ENCODE results near the gene DTHD1.

DTHD1 gene

DNA sequence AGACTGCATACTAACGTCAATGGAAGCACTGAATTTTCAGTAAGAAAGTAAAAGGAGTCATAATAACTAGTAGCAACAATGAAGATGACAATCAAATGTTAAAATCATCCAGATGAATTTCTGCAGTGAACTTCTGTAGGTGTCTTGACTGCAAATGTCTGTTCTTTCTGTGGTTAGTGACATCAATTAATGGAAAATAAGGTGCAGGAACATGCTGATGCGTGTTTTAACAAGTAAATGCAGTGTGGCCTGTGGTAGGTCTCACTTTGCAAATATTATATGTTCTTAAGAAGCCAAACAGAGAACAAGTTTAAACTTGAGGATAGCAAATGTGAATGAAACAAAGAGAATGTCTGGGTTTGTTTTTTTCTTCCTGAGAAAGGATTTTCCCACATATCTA, 2.6 kb upstream of the DTHD1 start:
- H3K4me3 Mint-ChIP-seq, result no peak overlapping the region
- H3K36me3 Mint-ChIP-seq (ENCODE audit: low read depth), result no peaks in the 10 kb centered on the region
- no peaks in the 10 kb centered on the region for H3K27me3 Mint-ChIP-seq (ENCODE audit: low read depth, poor library complexity)
- TF ChIP-seq, protein P1, sequence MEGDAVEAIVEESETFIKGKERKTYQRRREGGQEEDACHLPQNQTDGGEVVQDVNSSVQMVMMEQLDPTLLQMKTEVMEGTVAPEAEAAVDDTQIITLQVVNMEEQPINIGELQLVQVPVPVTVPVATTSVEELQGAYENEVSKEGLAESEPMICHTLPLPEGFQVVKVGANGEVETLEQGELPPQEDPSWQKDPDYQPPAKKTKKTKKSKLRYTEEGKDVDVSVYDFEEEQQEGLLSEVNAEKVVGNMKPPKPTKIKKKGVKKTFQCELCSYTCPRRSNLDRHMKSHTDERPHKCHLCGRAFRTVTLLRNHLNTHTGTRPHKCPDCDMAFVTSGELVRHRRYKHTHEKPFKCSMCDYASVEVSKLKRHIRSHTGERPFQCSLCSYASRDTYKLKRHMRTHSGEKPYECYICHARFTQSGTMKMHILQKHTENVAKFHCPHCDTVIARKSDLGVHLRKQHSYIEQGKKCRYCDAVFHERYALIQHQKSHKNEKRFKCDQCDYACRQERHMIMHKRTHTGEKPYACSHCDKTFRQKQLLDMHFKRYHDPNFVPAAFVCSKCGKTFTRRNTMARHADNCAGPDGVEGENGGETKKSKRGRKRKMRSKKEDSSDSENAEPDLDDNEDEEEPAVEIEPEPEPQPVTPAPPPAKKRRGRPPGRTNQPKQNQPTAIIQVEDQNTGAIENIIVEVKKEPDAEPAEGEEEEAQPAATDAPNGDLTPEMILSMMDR (IDR thresholded peaks at IDR 0.05), result no peak
- H3K9me3 Mint-ChIP-seq, result no peaks in the 10 kb centered on the region
- DNase-seq, result no peak
- peaks cover 5% of the 10 kb centered on the region for H3K4me1 Mint-ChIP-seq
- H3K27ac Mint-ChIP-seq, result no peak overlapping the region

DNA sequence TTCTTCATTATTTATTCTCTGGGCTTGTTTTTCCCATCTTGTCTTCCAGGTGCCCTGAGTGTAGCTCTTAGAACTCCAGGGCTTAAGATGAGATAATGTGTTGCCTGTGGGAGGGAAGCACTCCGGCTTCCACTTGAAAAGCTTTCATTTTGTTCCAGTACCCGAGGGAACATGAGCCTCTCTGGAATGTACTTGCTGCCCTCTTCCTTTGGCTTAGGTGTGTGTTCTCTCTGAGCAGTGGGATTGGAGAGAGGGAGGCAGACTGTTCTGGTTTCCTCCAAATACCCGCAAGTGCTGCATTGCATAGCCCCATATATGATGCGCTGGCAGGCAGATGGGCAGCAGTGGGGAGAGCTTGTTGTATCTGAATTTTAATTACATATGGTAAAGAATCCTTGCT, 861 bp upstream of the DTHD1 start:
- no peak for DNase-seq
- H3K27ac Mint-ChIP-seq, result no peak overlapping the region
- no peaks in the 10 kb centered on the region for H3K9me3 Mint-ChIP-seq
- no peak overlapping the region for H3K4me3 Mint-ChIP-seq
- TF ChIP-seq, protein P1 (IDR thresholded peaks at IDR 0.05), result no peak
- H3K36me3 Mint-ChIP-seq (ENCODE audit: low read depth), result no peaks in the 10 kb centered on the region
- no peaks in the 10 kb centered on the region for H3K27me3 Mint-ChIP-seq (ENCODE audit: low read depth, poor library complexity)
- H3K4me1 Mint-ChIP-seq, result peaks cover 5% of the 10 kb centered on the region

DNA sequence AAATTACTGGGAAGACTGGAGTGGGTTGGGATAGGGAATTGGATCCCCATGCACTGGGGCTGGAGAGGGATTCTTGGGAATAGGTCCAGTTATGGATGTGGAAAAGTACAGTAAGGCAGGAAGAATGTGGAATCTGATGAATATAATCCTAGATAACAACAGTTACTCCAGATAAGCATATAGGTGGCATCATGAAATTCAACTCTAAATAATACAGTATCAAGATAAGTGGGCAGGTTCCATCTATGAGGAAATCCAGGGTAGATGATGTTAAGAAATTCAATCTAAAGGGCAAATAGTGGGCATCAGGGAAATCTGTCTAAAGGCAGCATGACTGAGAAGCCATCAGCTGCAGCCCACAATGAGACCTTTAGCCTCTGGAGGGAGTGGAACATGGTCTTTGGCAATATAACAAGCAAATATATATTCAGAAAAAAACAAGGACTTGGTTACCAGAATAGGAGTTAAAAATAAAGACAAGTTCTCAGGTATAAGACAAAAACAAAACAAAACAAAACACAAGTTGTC, 1.2 kb downstream of the DTHD1 start:
- Mint-ChIP-seq H3K4me3 (no peak overlapping the region), H3K9me3 (no peaks in the 10 kb centered on the region), H3K4me1 (peaks cover 5% of the 10 kb centered on the region), H3K27ac (no peak overlapping the region), H3K36me3 (ENCODE audit: low read depth) (no peaks in the 10 kb centered on the region), H3K27me3 (ENCODE audit: low read depth, poor library complexity) (no peaks in the 10 kb centered on the region)
- DNase-seq, result no peak
- TF ChIP-seq, protein P1 (IDR thresholded peaks at IDR 0.05), result no peak

DNA sequence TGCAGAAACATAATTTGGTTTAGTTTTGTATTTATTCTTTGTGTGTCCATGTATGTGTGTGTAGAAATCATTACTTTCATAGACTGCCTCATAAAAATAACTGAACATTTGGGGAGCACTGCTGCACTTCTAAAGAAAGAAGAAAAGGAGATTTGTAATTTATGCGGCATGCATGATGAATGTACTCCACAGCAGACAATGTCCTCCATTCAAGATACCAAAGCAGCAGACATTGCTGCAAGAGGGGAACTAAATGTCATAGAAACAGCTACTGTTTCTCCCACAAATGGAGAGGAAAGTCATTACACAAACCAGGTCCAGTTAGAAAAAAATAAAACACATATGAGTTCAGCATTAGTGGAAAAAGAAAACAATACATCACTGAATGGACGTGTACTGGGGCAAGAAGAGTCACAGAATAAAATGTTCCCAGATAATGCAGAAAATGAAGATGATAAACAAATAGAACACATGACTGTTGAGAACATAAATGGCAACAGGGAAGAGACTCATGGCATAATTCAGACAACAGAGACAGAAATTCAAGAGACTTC, 2.6 kb downstream of the DTHD1 start:
- Mint-ChIP-seq H3K36me3 (ENCODE audit: low read depth) (no peaks in the 10 kb centered on the region), H3K27ac (no peak overlapping the region), H3K9me3 (no peaks in the 10 kb centered on the region), H3K4me3 (no peak overlapping the region), H3K4me1 (peaks cover 5% of the 10 kb centered on the region), H3K27me3 (ENCODE audit: low read depth, poor library complexity) (peaks cover 6% of the 10 kb centered on the region)
- TF ChIP-seq, protein P1 (IDR thresholded peaks at IDR 0.05), result no peak
- DNase-seq, result no peak

DNA sequence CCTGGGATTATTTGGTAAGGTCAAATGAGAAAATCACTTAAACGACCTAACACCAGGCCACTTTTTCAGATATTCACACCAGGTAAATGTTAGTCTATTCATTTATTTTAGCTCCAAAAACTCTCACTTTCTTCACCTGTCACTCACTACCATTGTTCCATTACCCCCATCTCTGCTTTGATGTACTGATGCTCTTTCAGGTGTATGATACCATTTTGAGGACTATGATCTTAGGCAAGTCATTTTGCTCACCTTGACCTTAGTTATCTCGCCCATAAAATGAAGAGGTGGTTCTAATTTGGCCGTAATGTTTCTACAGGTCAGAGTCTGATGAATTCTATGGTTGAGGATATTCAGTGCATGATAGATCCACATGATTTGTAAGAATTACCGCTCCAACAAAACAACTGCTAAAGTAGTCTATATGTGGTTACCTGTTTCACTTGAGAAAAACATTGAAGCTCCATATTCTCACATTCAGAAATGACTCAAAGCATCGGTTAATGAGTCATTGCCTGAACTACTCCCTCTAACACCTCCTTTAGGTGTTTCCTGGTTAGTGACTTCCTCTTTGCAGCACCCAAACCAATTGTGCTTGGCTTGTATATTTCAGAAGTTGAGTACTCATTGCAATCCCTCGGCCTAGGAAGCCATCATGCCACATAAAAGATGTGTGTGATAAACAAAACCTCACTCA, 4.5 kb downstream of the DTHD1 start:
- no peaks in the 10 kb centered on the region for H3K36me3 Mint-ChIP-seq (ENCODE audit: low read depth)
- no peaks in the 10 kb centered on the region for H3K9me3 Mint-ChIP-seq
- H3K4me3 Mint-ChIP-seq, result no peak overlapping the region
- TF ChIP-seq, protein P1 (IDR thresholded peaks at IDR 0.05), result no peak
- peaks cover 6% of the 10 kb centered on the region for H3K27me3 Mint-ChIP-seq (ENCODE audit: low read depth, poor library complexity)
- H3K27ac Mint-ChIP-seq, result no peak overlapping the region
- no peak for DNase-seq
- H3K4me1 Mint-ChIP-seq, result no peaks in the 10 kb centered on the region

DNA sequence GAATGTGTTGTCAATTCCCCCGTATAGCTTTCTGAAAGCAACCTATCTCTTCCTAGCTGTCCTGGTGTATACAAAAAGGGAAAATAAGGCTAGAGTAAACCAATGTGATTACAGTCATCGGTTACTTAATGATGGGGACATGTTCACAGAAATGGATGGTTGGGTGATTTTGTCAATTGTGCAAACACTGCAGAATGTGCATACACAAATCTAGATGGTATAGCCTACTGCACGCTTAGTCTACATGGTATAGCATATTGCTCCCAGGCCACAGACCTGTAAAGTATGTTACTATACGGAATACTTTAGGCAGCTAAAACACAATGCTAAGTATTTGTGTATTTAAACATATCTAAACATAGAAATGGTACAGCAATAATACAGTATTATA, 5.1 kb downstream of the DTHD1 start:
- DNase-seq, result no peak
- TF ChIP-seq, protein P1 (IDR thresholded peaks at IDR 0.05), result no peak
- Mint-ChIP-seq H3K27ac (no peak overlapping the region), H3K27me3 (ENCODE audit: low read depth, poor library complexity) (peaks cover 6% of the 10 kb centered on the region), H3K9me3 (no peaks in the 10 kb centered on the region), H3K4me1 (no peaks in the 10 kb centered on the region), H3K4me3 (no peak overlapping the region), H3K36me3 (ENCODE audit: low read depth) (no peaks in the 10 kb centered on the region)
